HK-2 (cell line): ENCODE results near the gene ACAP3.

ENCODE experiments used
- DNase-seq: peaks from one replicate; pipeline ENCODE4 v3.0.0-alpha.2; 2018; ENCODE audit not compliant: unreplicated experiment

The ACAP3 gene

GRCh38 chr1:1245178-1245816 lies 62.4 kb downstream of the ACAP3 start:
- no peak for DNase-seq

- DNase-seq, result no peak
These were observed 63.4 kb downstream of the ACAP3 start for GRCh38 chr1:1244192-1244811.

GRCh38 chr1:1243807-1244191 lies 63.9 kb downstream of the ACAP3 start:
- no peak for DNase-seq

- no peak for DNase-seq
These were observed 64.5 kb downstream of the ACAP3 start for GRCh38 chr1:1243266-1243660.

- no peak for DNase-seq
These were observed 65.1 kb downstream of the ACAP3 start for GRCh38 chr1:1242461-1243265.
